ENCODE measurements around the gene HOXB2. TPM values are rescaled to one million over a fixed set of nuclear protein-coding genes. Genes with fewer than 3 reads are reported as not detected.

HOXB2 gene
- total and polyA plus RNA-seq, 2 of the 8 experiments (the other 6 are each of a cell fraction or from before 2014, with no cell fraction given): not detected

DNA sequence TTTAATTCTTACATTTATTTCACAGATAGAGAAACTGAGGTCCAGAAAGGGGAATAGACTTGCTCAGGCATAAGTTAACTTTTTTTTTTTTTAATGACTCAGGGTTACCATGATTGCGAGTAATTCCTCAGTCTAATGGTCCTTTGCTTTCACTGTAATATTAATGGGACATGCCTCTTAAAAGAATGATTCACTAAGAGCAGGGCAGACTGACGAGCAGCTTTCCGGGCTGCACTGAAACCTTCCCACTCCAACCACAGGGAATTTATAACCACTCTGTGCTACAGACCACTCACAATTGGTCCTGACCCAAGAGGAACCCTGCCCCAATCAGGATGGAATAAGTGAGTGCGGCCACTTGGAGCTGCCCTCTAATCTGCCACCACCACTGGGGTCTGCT lies 5.7 kb downstream of the HOXB2 start:
- Histone ChIP-seq H2BK20ac (ENCODE audit: low read length) (no peak overlapping the region), H2BK120ac (replicated peaks; ENCODE audit: low read depth, low read length) (no peak overlapping the region), H3K27me3 (replicated peaks in 1 of 4; ENCODE audit: control insufficient read depth in 3 of 4, extremely low read depth in 1 of 4, insufficient read depth in 3 of 4, low read length in 3 of 4) (peaks cover 44 to 63% (median 59%) of the 10 kb centered on the region in 4 experiments), H3K79me2 (ENCODE audit: control insufficient read depth in 1 of 2, insufficient read depth in 2 of 2, low read length in 2 of 2) (no peaks in the 10 kb centered on the region), H3K9me3 (ENCODE audit: insufficient read depth in 2 of 2, low read depth in 1 of 2, low read length in 1 of 2) (no peaks in the 10 kb centered on the region), H3K27ac (ENCODE audit: low read depth, low read length) (no peak overlapping the region), H3K18ac (ENCODE audit: extremely low read depth, low read length) (no peak overlapping the region), H4K8ac (ENCODE audit: extremely low read depth, insufficient read depth, low read length) (no peak overlapping the region), H2BK12ac (ENCODE audit: low read depth, low read length) (no peak overlapping the region), H4K5ac (ENCODE audit: insufficient read length, low read depth, low read length) (no peak overlapping the region), H2AK5ac (ENCODE audit: low read depth, low read length) (no peak overlapping the region), H4K20me1 (replicated peaks in 1 of 2; ENCODE audit: control insufficient read depth in 1 of 2, insufficient read depth in 2 of 2, low read length in 2 of 2) (no peaks in the 10 kb centered on the region), H4K91ac (replicated peaks; ENCODE audit: insufficient read length, low read length) (no peak overlapping the region), H3K79me1 (ENCODE audit: low read depth, low read length) (no peaks in the 10 kb centered on the region), H2AFZ (ENCODE audit: low read length) (no peak overlapping the region), H2BK5ac (ENCODE audit: low read depth, low read length) (no peak overlapping the region), H3K9ac (replicated peaks in 1 of 4; ENCODE audit: extremely low read depth in 1 of 4, low read depth in 3 of 4, low read length in 3 of 4) (no peak overlapping the region), H3K23ac (ENCODE audit: insufficient read length) (no peak overlapping the region), H3K4me1 (replicated peaks in 1 of 4; ENCODE audit: control insufficient read depth in 3 of 4, insufficient read depth in 4 of 4, low read length in 3 of 4) (peaks cover 0 to 11% (median 8%) of the 10 kb centered on the region in 4 experiments; a peak in 6 of 7 replicates), H3K14ac (ENCODE audit: insufficient read length) (no peak overlapping the region), H3K4ac (replicated peaks; ENCODE audit: insufficient read length, low read depth, low read length) (no peak overlapping the region), H3K4me2 (ENCODE audit: insufficient read depth in 1 of 2, low read depth in 2 of 2, low read length in 2 of 2) (no peak overlapping the region), H2BK15ac (ENCODE audit: low read length) (no peak overlapping the region), H3K56ac (replicated peaks; ENCODE audit: insufficient read length, low read depth, low read length) (no peak overlapping the region), H3K4me3 (ENCODE audit: extremely low read depth in 1 of 4, insufficient read depth in 2 of 4, low read depth in 3 of 4, low read length in 4 of 4) (no peak overlapping the region), H3K23me2 (ENCODE audit: low read depth, low read length) (no peaks in the 10 kb centered on the region; the same call in 1 of the 2 replicates), H3K36me3 (ENCODE audit: control insufficient read depth in 2 of 4, insufficient read depth in 4 of 4, low read length in 3 of 4) (peaks cover 0 to 3% (median 0%) of the 10 kb centered on the region in 4 experiments; a peak in 1 of 8 replicates)
- CTCF ChIA-PET (ENCODE audit: partially characterized antibody): interaction anchor here (0.6 to 3.4 kb wide), 3 partner anchors 38 to 621 kb away, joined by 3 to 14 read pairs (median 5); no protein-coding TSS in a partner anchor
- POLR2A ChIA-PET (ENCODE audit: partially characterized antibody): interaction anchor here (1.5 kb wide), 1 partner anchor 10 kb away, joined by 5 read pairs; no protein-coding TSS in a partner anchor
- DNase-seq (ENCODE audit: low read depth in 1 of 2, low spot score in 2 of 2): no peak
- WGBS, 2 experiments (ENCODE audit: extremely low coverage in 1 of 2, insufficient coverage in 1 of 2, insufficient read length in 1 of 2, insufficient replicate concordance in 2 of 2, low coverage in 1 of 2, low lambda C conversion rate in 2 of 2, missing lambda C conversion rate in 1 of 2): 87% methylated on average over 4 of the region's 4 CpGs; no CpG with 5 or more reads in 1 of the 2 experiments
- FAIRE-seq: no peak
- TF ChIP-seq EZH2 (IDR thresholded peaks at IDR 0.05; ENCODE audit: low read depth, low read length, severe bottlenecking) (no peak), GABPA (IDR thresholded peaks at IDR 0.05; ENCODE audit: borderline replicate concordance, insufficient read depth, low read length) (no peak), RBBP5 (IDR thresholded peaks at IDR 0.05; ENCODE audit: borderline replicate concordance, low read depth, low read length) (no peak), POLR2A (IDR thresholded peaks at IDR 0.05; ENCODE audit: control extremely low read depth in 1 of 2, low read depth in 2 of 2, low read length in 2 of 2) (no peak)
